ENCODE results near the gene HMG20A. TPM values are rescaled to one million over a fixed set of nuclear protein-coding genes. Genes with fewer than 3 reads are reported as not detected.
A peak's percentile ranks its signal among the peaks of the same experiment; 100 is the strongest.

Gene HMG20A
- total and polyA plus RNA-seq, 10 of the 15 experiments (the other 5 are each of a cell fraction or from before 2014, with no cell fraction given): 30.0 to 98.7 (median 46.8) TPM

- TF ChIP-seq CHD1 (IDR thresholded peaks at IDR 0.05; ENCODE audit: low read depth, low read length) (no peak), JUNB (IDR thresholded peaks at IDR 0.05) (peak; percentile 95), TCF7 (IDR thresholded peaks at IDR 0.05; ENCODE audit: borderline replicate concordance) (peak; percentile 76), RUNX3 (IDR thresholded peaks at IDR 0.05; ENCODE audit: low read length) (peak; percentile 34; the same call in 1 of the 2 replicates), RAD51 (IDR thresholded peaks at IDR 0.05) (no peak), CREM (IDR thresholded peaks at IDR 0.05; ENCODE audit: low read depth) (peak; percentile 51), NFIC (IDR thresholded peaks at IDR 0.05; ENCODE audit: low read depth, low read length) (peak; percentile 74; the same call in 1 of the 2 replicates), ATF2 (IDR thresholded peaks at IDR 0.05; ENCODE audit: low read length) (peak; percentile 63), IKZF2 (IDR thresholded peaks at IDR 0.05) (peak in 1 of 2 experiments; percentile 21; a peak in 1 of 4 replicates), PBX3 (IDR thresholded peaks at IDR 0.05; ENCODE audit: insufficient replicate concordance, low read depth, low read length) (no peak), ZNF217 (IDR thresholded peaks at IDR 0.05) (peak; percentile 57; the same call in 1 of the 2 replicates), ATF7 (IDR thresholded peaks at IDR 0.05; ENCODE audit: low read depth) (peak; percentile 40)
Measured at GRCh38 chr15:77371850-77372563, 48.7 kb upstream of the HMG20A start (continued).
